Epithelial cell of proximal tubule (primary cell): Measurements from ENCODE around the gene ADAM12. TPM values are rescaled to one million over a fixed set of nuclear protein-coding genes. Genes with fewer than 3 reads are reported as not detected.

Experiments used
- DNase-seq: peaks from one replicate; pipeline ENCODE4 v3.0.0-alpha.2; 2011; ENCODE audit warnings: low read depth
- H3K4me3 ChIP-seq: 2 replicates; pipeline ENCODE4 v1.5.1; 2011; ENCODE audit warnings: low read depth, mild to moderate bottlenecking, low read length
- CTCF ChIP-seq: conservative IDR thresholded peaks from 2 replicates; pipeline ENCODE4 v1.5.1; 2012; ENCODE audit warnings: low read depth, mild to moderate bottlenecking, low read length
- total RNA-seq: library from RNA; depleted of rRNA; stranded (reverse); fragments of >200 nt; gene quantifications from 2 replicates; pipeline ENCODE4 v1.2.3, GENCODE V29; 2015

The ADAM12 gene
- total RNA-seq, 1 donor from 2014 or later, result 3.2 TPM

DNA sequence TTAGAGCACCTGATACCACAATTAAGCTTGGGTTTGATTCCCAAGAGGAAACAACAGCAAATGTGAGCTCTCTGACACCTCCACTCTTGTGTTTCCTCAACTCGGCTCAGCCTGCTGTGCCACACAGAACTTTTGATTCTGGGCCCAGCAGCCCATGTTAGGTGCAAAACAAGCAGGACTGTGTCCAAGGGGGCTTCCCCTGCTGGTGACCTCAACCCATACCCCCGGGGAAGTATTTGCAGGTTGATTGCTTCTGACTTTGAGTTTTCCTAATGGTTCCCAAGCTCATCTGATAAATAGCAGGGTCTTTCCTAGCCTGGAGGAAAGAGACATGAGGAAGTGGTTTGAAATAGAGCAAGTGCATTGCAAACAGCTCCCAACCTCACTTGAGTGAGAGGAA, 43.5 kb upstream of the ADAM12 start:
- no peak overlapping the region for H3K4me3 ChIP-seq
- DNase-seq, result no peak
- no peak for TF ChIP-seq CTCF

GRCh38 chr10:126430512-126430911, 42.2 kb upstream of the ADAM12 start:
- DNase-seq, result no peak
- H3K4me3 ChIP-seq, result no peak overlapping the region
- TF ChIP-seq CTCF, result no peak

DNA sequence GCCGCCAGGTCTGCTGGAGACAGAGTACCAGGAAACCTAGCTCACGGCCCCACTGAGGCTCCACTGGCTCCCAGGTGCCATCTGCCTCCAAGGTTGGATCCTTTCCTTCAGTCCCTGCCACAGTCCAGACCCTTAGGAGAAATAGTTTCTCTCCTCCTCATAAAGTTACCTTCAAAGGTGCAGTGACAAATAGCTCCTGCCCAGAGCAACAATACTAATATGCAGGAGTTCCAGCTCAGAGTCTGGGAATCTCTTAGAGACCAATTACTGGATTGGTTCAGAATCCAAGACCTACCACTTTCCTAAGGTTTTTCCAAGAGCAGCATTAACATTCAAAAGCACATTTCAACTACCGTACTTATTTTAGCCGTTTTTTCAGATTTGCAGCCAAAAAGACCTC, 41.0 kb upstream of the ADAM12 start:
- TF ChIP-seq CTCF, result no peak
- no peak overlapping the region for H3K4me3 ChIP-seq

GRCh38 chr10:126425489-126426065, 37.3 kb upstream of the ADAM12 start:
- no peak overlapping the region for H3K4me3 ChIP-seq
- no peak for DNase-seq
- TF ChIP-seq CTCF, result no peak

More for the DNA sequence above, 41.0 kb upstream of the ADAM12 start:
- DNase-seq, result no peak

GRCh38 chr10:126425032-126425431, 36.8 kb upstream of the ADAM12 start:
- TF ChIP-seq CTCF, result no peak
- H3K4me3 ChIP-seq, result no peak overlapping the region

DNA sequence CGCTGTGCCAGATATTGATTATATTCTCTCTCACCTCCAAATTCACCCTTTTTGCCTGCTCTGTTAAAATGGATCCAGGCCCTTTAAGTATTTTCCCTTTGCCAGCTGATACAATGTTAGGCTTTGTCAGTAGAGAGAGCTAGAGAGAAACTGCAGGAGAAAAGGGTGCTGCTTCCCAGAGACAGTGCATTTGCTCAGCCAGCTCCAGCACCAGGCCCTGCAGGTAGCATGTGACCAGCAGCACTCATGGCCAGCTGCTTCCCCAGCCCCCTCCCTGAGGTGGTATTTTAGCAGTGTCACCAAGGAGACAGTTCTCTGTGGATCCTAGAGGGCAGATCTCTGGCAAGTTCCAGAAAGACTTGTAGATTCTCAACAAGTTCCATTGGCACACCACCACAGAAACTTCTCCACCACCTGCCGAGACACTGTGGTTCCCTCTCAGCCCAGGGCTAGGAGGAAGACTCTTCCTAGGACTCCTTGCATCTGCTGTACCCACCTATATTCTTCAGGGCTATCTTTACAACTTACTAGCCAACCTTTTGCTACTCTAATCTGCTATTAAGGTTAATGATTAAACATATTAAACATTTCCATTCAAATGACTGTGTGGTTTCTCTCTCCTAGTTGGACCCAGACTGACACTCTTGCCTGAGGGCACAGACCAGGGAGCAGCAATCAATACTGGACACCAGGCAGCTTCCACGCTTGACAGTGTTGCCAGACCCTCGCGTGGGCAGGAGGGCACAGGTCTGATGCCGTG, 35.6 kb upstream of the ADAM12 start:
- TF ChIP-seq CTCF, result no peak
- no peak for DNase-seq
- no peak overlapping the region for H3K4me3 ChIP-seq

More at GRCh38 chr10:126425032-126425431, 36.8 kb upstream of the ADAM12 start:
- DNase-seq, result no peak

DNA sequence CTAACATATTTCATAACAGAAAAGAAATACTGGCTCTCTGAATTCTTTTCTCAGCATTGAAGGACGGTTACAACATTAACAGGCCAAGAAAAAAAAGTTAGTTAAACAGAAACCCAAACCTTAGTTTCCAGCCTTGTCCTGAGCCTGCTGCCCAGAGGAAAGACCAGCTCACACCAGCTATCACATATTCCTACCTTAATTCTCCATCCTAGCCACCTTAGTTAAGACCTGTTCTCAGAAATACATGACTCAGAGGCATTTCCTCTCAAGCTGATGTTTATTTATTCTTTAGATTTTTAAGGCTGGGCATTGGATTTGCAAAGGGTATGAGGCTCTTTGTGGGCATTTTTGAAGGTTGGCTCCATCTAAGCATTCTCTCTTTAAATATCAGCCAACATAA, 34.3 kb upstream of the ADAM12 start:
- TF ChIP-seq CTCF, result no peak
- DNase-seq, result no peak

More for the DNA sequence above, 34.3 kb upstream of the ADAM12 start:
- H3K4me3 ChIP-seq, result no peak overlapping the region
